ENCODE measurements around the gene GPC4. TPM values are rescaled to one million over a fixed set of nuclear protein-coding genes. Genes with fewer than 3 reads are reported as not detected.

Gene GPC4
- total RNA-seq, 1 experiment from 2014 or later, result 1.2 TPM

DNA sequence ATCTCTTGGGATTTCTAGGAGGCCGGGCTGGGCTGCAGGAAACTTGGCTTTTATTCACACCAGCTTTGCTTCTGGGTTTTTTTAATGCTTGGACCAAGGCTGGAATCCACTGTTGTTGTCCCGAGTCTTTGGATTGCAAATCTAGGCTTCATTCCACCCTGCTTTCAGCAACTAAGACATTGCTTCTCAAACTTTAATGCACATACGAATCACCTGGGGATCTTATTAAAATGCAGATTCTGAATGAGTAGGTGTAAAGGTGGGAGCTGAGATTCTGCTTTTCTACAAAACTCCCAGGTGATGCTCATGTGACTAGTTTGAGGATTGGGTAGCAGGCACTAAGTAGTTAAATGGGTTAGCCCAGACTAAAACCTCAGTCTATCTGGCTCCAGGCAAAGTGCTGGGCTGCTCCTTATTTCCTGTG, 39.2 kb upstream of the GPC4 start:
- Histone ChIP-seq H3K4me3 (ENCODE audit: low read depth, low read length) (no peak overlapping the region), H3K36me3 (ENCODE audit: control insufficient read depth, insufficient read depth, low read length) (no peaks in the 10 kb centered on the region), H3K9me3 (no peaks in the 10 kb centered on the region), H3K4me1 (no peaks in the 10 kb centered on the region), H3K27me3 (replicated peaks; ENCODE audit: control insufficient read depth, insufficient read depth, low read length) (no peaks in the 10 kb centered on the region)
- intact Hi-C loops (cut with micrococcal nuclease; ENCODE audit: unreplicated experiment), result no loop called here
- TF ChIP-seq, protein P1, sequence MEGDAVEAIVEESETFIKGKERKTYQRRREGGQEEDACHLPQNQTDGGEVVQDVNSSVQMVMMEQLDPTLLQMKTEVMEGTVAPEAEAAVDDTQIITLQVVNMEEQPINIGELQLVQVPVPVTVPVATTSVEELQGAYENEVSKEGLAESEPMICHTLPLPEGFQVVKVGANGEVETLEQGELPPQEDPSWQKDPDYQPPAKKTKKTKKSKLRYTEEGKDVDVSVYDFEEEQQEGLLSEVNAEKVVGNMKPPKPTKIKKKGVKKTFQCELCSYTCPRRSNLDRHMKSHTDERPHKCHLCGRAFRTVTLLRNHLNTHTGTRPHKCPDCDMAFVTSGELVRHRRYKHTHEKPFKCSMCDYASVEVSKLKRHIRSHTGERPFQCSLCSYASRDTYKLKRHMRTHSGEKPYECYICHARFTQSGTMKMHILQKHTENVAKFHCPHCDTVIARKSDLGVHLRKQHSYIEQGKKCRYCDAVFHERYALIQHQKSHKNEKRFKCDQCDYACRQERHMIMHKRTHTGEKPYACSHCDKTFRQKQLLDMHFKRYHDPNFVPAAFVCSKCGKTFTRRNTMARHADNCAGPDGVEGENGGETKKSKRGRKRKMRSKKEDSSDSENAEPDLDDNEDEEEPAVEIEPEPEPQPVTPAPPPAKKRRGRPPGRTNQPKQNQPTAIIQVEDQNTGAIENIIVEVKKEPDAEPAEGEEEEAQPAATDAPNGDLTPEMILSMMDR (IDR thresholded peaks at IDR 0.05; ENCODE audit: insufficient read depth in 1 of 2, low read depth in 1 of 2, low read length in 1 of 2, severe bottlenecking in 1 of 2, unreplicated experiment in 1 of 2), result no peak
- ChIA-PET CTCF (no interaction called here), POLR2A (no interaction called here)
- DNase-seq, result no peak
- no peaks in the 10 kb centered on the region for H3K4me1 Mint-ChIP-seq (ENCODE audit: low read depth, unreplicated experiment)
- H3K9me3 Mint-ChIP-seq (ENCODE audit: unreplicated experiment), result no peaks in the 10 kb centered on the region
- H3K27ac Mint-ChIP-seq (ENCODE audit: unreplicated experiment), result no peak overlapping the region
- no peaks in the 10 kb centered on the region for H3K36me3 Mint-ChIP-seq (ENCODE audit: insufficient read depth, unreplicated experiment)
- no peak overlapping the region for H3K4me3 Mint-ChIP-seq (ENCODE audit: unreplicated experiment)
- no peaks in the 10 kb centered on the region for H3K27me3 Mint-ChIP-seq (ENCODE audit: insufficient read depth, unreplicated experiment)
- BruUV-seq (replicated peaks), result no TSS peak

GRCh38 chrX:133448512-133449076, 33.3 kb upstream of the GPC4 start:
- DNase-seq, result peak in 1 of 2 experiments; percentile 4
- ChIA-PET CTCF (no interaction called here), POLR2A (no interaction called here)
- Histone ChIP-seq H3K4me1 (no peaks in the 10 kb centered on the region), H3K4me3 (ENCODE audit: low read depth, low read length) (no peak overlapping the region), H3K9me3 (no peaks in the 10 kb centered on the region), H3K36me3 (ENCODE audit: control insufficient read depth, insufficient read depth, low read length) (no peaks in the 10 kb centered on the region), H3K27me3 (replicated peaks; ENCODE audit: control insufficient read depth, insufficient read depth, low read length) (no peaks in the 10 kb centered on the region)
- Mint-ChIP-seq H3K27me3 (ENCODE audit: insufficient read depth, unreplicated experiment) (no peaks in the 10 kb centered on the region), H3K27ac (ENCODE audit: unreplicated experiment) (no peak overlapping the region), H3K4me1 (ENCODE audit: low read depth, unreplicated experiment) (no peaks in the 10 kb centered on the region), H3K36me3 (ENCODE audit: insufficient read depth, unreplicated experiment) (no peaks in the 10 kb centered on the region), H3K9me3 (ENCODE audit: unreplicated experiment) (no peaks in the 10 kb centered on the region), H3K4me3 (ENCODE audit: unreplicated experiment) (no peak overlapping the region)
- TF ChIP-seq, protein P1 (IDR thresholded peaks at IDR 0.05; ENCODE audit: insufficient read depth in 1 of 2, low read depth in 1 of 2, low read length in 1 of 2, severe bottlenecking in 1 of 2, unreplicated experiment in 1 of 2), result no peak
- BruUV-seq (replicated peaks), result no TSS peak
- intact Hi-C loops (cut with micrococcal nuclease; ENCODE audit: unreplicated experiment), result no loop called here

- Histone ChIP-seq H3K4me1 (no peaks in the 10 kb centered on the region), H3K36me3 (ENCODE audit: control insufficient read depth, insufficient read depth, low read length) (no peaks in the 10 kb centered on the region), H3K9me3 (no peaks in the 10 kb centered on the region), H3K27me3 (replicated peaks; ENCODE audit: control insufficient read depth, insufficient read depth, low read length) (no peaks in the 10 kb centered on the region), H3K4me3 (ENCODE audit: low read depth, low read length) (peak overlapping the region; percentile 21; the same call in 1 of the 2 replicates)
- POLR2A ChIA-PET, result no interaction called here
- no TSS peak for BruUV-seq (replicated peaks)
- no peaks in the 10 kb centered on the region for H3K9me3 Mint-ChIP-seq (ENCODE audit: unreplicated experiment)
- H3K4me3 Mint-ChIP-seq (ENCODE audit: unreplicated experiment), result peak overlapping the region; percentile 84
- CTCF ChIA-PET, result no interaction called here
- H3K27me3 Mint-ChIP-seq (ENCODE audit: insufficient read depth, unreplicated experiment), result no peaks in the 10 kb centered on the region
- TF ChIP-seq, protein P1 (IDR thresholded peaks at IDR 0.05; ENCODE audit: insufficient read depth in 1 of 2, low read depth in 1 of 2, low read length in 1 of 2, severe bottlenecking in 1 of 2, unreplicated experiment in 1 of 2), result no peak
- peak; percentile 15 to 36 for DNase-seq
- peak overlapping the region; percentile 83 for H3K27ac Mint-ChIP-seq (ENCODE audit: unreplicated experiment)
- intact Hi-C loops (cut with micrococcal nuclease; ENCODE audit: unreplicated experiment), result loop anchor here (2.0 kb wide), 1 partner anchor 30 kb away; the partner anchor contains the start of gene GPC4
- no peaks in the 10 kb centered on the region for H3K4me1 Mint-ChIP-seq (ENCODE audit: low read depth, unreplicated experiment)
- H3K36me3 Mint-ChIP-seq (ENCODE audit: insufficient read depth, unreplicated experiment), result no peaks in the 10 kb centered on the region
Measured at GRCh38 chrX:133444952-133445831, 29.9 kb upstream of the GPC4 start.
